Esophagus squamous epithelium (tissue), 5 donors: ENCODE measurements around the gene RALGPS1. TPM values are rescaled to one million over a fixed set of nuclear protein-coding genes. Genes with fewer than 3 reads are reported as not detected.

ENCODE experiments used
- DNase-seq: peaks from one replicate; lab custom pipeline; 2025; lab: John Stamatoyannopoulos, UW
- H3K27ac ChIP-seq, 4 donors: fragments of 200-600 bp; sonication (generic); one replicate each; pipeline ENCODE4 v1.5.1; 2016 to 2019; ENCODE audit warnings: mild to moderate bottlenecking in 1 of 4
- H3K27me3 ChIP-seq, 4 donors: fragments of 200-600 bp; sonication (generic); 1 replicate in 3 of 4; 2 replicates in 1 of 4; pipeline versions ENCODE4 v1.5.1 to v1.6.0; 2017 to 2021; ENCODE audit warnings: antibody characterized with exemption in 1 of 4
- H3K36me3 ChIP-seq, 3 donors: fragments of 200-600 bp; sonication (generic); one replicate each; pipeline ENCODE4 v1.5.1; 2016 to 2019
- H3K4me1 ChIP-seq, 3 donors: fragments of 200-600 bp; sonication (generic); one replicate each; pipeline ENCODE4 v1.5.1; 2017 to 2019
- H3K4me3 ChIP-seq, 4 donors: fragments of 200-600 bp; sonication (generic); 1 replicate in 3 of 4; 2 replicates in 1 of 4; pipeline ENCODE4 v1.5.1; 2016 to 2019; ENCODE audit warnings: mild to moderate bottlenecking in 2 of 4, moderate library complexity in 1 of 4
- H3K9me3 ChIP-seq, 3 donors: fragments of 200-600 bp; sonication (generic); one replicate each; pipeline ENCODE4 v1.5.1; 2016 to 2019
- POLR2A ChIP-seq, 4 donors: fragments of 450-650 bp; IDR thresholded peaks; one replicate each; pipeline ENCODE4 v1.6.1; 2017; ENCODE audit warnings: antibody characterized with exemption in 4 of 4, mild to moderate bottlenecking in 4 of 4, moderate library complexity in 3 of 4
- WGBS, 2 donors: methylation state at CpG; one replicate each; pipeline ENCODE4 v1.1.5; 2018; 5-methylcytosine and 5-hydroxymethylcytosine counted together
- intact Hi-C: fragments of 100-400 bp; cut with DNase I; formaldehyde crosslinking; loops from one replicate; pipeline ENCODE4 v1.15.0; 2022
- total RNA-seq, 4 donors: library from RNA; depleted of rRNA; stranded (reverse); fragments of >200 nt; gene quantifications; one replicate each; pipeline ENCODE4 v1.1.0, GENCODE V29; 2016
- TF ChIP-seq, protein P1 (sequence below), 6 experiments: fragments of 450-650 bp in 4 of 6; fragments of 200-600 bp in 2 of 6; sonication (generic) in 2 of 6; IDR thresholded peaks; one replicate each; pipeline ENCODE4 v1.5.1; 2016 to 2019; ENCODE audit warnings: antibody characterized with exemption in 6 of 6, mild to moderate bottlenecking in 4 of 6, moderate library complexity in 4 of 6
- donor health status: DM: yes; HTN: yes; CAD: no.

RALGPS1 gene
- total RNA-seq, 4 donors from 2014 or later, result 3.0 to 16.4 (median 10.6) TPM

DNA sequence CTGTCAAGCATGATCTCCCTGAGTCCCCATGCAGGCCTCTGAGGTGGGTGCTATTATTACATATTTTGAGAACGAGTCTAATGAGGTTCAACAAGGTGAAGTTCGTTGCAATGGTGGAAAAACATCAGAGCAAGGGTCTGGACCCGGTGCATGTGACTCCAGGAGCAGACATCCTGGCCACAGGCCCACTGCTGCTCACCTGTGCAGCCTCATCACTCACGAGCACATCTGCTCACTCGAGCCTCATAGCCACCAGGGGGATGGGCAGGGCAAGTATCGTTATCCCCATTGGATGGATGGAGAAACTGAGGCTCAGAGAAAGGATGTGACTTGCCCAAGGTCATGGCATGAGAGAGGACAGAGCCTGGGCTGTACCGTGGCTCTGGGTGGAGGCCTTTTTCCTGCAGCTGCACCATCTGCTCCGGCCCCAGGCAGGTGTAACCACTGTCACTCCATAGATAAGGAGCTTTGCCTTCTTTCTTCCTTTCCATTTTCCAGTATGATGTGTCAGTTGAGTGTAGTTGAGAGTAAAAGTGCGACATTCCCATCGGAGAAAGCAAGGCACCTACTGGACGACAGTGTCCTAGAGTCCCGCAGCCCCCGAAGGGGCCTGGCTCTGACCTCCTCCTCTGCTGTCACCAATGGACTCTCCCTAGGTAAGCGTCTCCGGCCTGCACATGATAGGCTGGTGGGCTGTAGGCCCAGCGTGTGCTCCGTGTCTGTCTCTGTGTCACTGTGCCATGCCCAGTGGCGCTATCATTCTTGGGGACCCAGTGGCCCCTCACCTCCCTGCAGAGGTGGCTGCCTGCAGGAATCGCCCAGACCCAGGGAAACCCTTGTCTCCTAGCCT lies 281.6 kb downstream of the RALGPS1 start:
- Histone ChIP-seq H3K4me1 (peaks cover 7 to 49% (median 33%) of the 10 kb centered on the region in 3 donors), H3K27ac (peak overlapping the region in 2 of 4 donors; percentile 73 to 76), H3K9me3 (no peaks in the 10 kb centered on the region), H3K27me3 (no peaks in the 10 kb centered on the region), H3K36me3 (no peaks in the 10 kb centered on the region), H3K4me3 (no peak overlapping the region)
- DNase-seq, result no peak
- WGBS, 2 donors, result 89 to 90% methylated on average over 7 to 12 of the region's 19 CpGs
- intact Hi-C loops, result loop anchor here (5.0 kb wide), 1 partner anchor 74 kb away; the partner anchor contains the start of gene ANGPTL2
- TF ChIP-seq, protein P1, sequence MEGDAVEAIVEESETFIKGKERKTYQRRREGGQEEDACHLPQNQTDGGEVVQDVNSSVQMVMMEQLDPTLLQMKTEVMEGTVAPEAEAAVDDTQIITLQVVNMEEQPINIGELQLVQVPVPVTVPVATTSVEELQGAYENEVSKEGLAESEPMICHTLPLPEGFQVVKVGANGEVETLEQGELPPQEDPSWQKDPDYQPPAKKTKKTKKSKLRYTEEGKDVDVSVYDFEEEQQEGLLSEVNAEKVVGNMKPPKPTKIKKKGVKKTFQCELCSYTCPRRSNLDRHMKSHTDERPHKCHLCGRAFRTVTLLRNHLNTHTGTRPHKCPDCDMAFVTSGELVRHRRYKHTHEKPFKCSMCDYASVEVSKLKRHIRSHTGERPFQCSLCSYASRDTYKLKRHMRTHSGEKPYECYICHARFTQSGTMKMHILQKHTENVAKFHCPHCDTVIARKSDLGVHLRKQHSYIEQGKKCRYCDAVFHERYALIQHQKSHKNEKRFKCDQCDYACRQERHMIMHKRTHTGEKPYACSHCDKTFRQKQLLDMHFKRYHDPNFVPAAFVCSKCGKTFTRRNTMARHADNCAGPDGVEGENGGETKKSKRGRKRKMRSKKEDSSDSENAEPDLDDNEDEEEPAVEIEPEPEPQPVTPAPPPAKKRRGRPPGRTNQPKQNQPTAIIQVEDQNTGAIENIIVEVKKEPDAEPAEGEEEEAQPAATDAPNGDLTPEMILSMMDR (IDR thresholded peaks at IDR 0.05), result no peak
- no peak for TF ChIP-seq POLR2A (IDR thresholded peaks at IDR 0.05)

DNA sequence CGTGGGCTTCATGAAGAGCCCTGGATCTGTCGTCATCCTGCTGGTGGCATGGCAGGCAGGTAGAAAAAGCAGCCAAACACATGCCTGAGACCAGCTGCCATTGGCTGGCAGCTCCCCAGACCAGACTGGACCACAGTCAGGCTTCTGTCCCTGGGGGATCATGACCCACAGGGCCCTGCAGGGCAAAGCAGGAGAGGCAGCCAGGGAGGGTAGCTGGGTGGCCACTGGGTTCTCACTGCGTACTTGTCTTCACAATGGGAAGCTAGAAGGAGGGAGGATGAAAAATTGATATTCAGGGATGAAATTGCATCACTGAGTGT lies 282.2 kb downstream of the RALGPS1 start:
- intact Hi-C loops, result loop anchor here (5.0 kb wide), 1 partner anchor 74 kb away; the partner anchor contains the start of gene ANGPTL2
- DNase-seq, result no peak
- H3K27me3 ChIP-seq, result no peaks in the 10 kb centered on the region
- H3K36me3 ChIP-seq, result no peaks in the 10 kb centered on the region
- peak overlapping the region in 3 of 4 donors; percentile 73 to 82 (median 76) for H3K27ac ChIP-seq
- no peaks in the 10 kb centered on the region for H3K9me3 ChIP-seq
- WGBS, 2 donors, result 71 to 83% methylated on average over 1 of the region's 3 CpGs
- no peak overlapping the region for H3K4me3 ChIP-seq
- H3K4me1 ChIP-seq, result peaks cover 7 to 49% (median 33%) of the 10 kb centered on the region in 3 donors
- TF ChIP-seq, protein P1 (IDR thresholded peaks at IDR 0.05), result no peak
- TF ChIP-seq POLR2A (IDR thresholded peaks at IDR 0.05), result no peak

- Histone ChIP-seq H3K4me3 (no peak overlapping the region), H3K27me3 (no peaks in the 10 kb centered on the region), H3K9me3 (no peaks in the 10 kb centered on the region), H3K27ac (peak overlapping the region; percentile 16 to 82 (median 74)), H3K4me1 (peaks cover 7 to 49% (median 33%) of the 10 kb centered on the region in 3 donors), H3K36me3 (no peaks in the 10 kb centered on the region)
- WGBS, 2 donors, result 86% methylated on average over 7 to 8 of the region's 13 CpGs
- no peak for TF ChIP-seq POLR2A (IDR thresholded peaks at IDR 0.05)
- TF ChIP-seq, protein P1 (IDR thresholded peaks at IDR 0.05), result no peak
- intact Hi-C loops, result loop anchor here (5.0 kb wide), 1 partner anchor 75 kb away; the partner anchor contains the start of gene ANGPTL2
- no peak for DNase-seq
Observed at GRCh38 chr9:127197186-127197860, 282.7 kb downstream of the RALGPS1 start.

GRCh38 chr9:127197861-127198430 lies 283.4 kb downstream of the RALGPS1 start:
- Histone ChIP-seq H3K4me1 (peaks cover 7 to 54% (median 33%) of the 10 kb centered on the region in 3 donors), H3K9me3 (no peaks in the 10 kb centered on the region)
- TF ChIP-seq POLR2A (IDR thresholded peaks at IDR 0.05), result no peak
- TF ChIP-seq, protein P1 (IDR thresholded peaks at IDR 0.05), result no peak

More at GRCh38 chr9:127197861-127198430, 283.4 kb downstream of the RALGPS1 start:
- DNase-seq, result no peak
- Histone ChIP-seq H3K27ac (peak overlapping the region; percentile 16 to 82 (median 74)), H3K4me3 (no peak overlapping the region), H3K27me3 (no peaks in the 10 kb centered on the region), H3K36me3 (no peaks in the 10 kb centered on the region)
- intact Hi-C loops, result loop anchor here (5.0 kb wide), 1 partner anchor 76 kb away; the partner anchor contains the start of gene ANGPTL2
- WGBS, 2 donors, result 64 to 76% methylated on average over 5 to 8 of the region's 8 CpGs
